Activated naive CD4-positive, alpha-beta T cell treated with anti-CD3 and anti-CD28 coated beads, Interleukin-2, amount 50 U/mL, for 72 hours (primary cell): ENCODE measurements around the gene ERC1. TPM values are rescaled to one million over a fixed set of nuclear protein-coding genes. Genes with fewer than 3 reads are reported as not detected.

ENCODE experiments used
- ATAC-seq, 2 donors: fragments of 150-1000 bp; cut with Tn5 transposase; 2 replicates each; pipeline ENCODE4 v1.10.0; 2021; ENCODE audit warnings: mild to moderate bottlenecking in 2 of 2, moderate library complexity in 2 of 2
- DNase-seq, 2 donors: peaks; one replicate each; pipeline ENCODE4 v3.0.0; 2021 to 2022; ENCODE audit warnings: low spot score in 2 of 2
- H3K27ac Mint-ChIP-seq, 2 donors: one replicate each; pipeline ENCODE4 v1.8.0; 2022; ENCODE audit warnings: mild to moderate bottlenecking in 2 of 2, mixed read lengths in 2 of 2
- H3K36me3 Mint-ChIP-seq, 2 donors: one replicate each; pipeline ENCODE4 v1.8.0; 2022; ENCODE audit warnings: mixed read lengths in 2 of 2
- H3K9me3 Mint-ChIP-seq, 2 donors: one replicate each; pipeline ENCODE4 v1.8.0; 2022; ENCODE audit warnings: mixed read lengths in 2 of 2
- total RNA-seq, 2 donors: library from RNA; stranded (reverse); gene quantifications; one replicate each; pipeline ENCODE4 v1.2.3, GENCODE V29; 2022

The ERC1 gene
- total RNA-seq, 2 donors from 2014 or later = 22.5 to 40.9 TPM

GRCh38 chr12:1496162-1496900 lies 505.3 kb downstream of the ERC1 start:
- Mint-ChIP-seq H3K36me3 (no peaks in the 10 kb centered on the region), H3K27ac (peak overlapping the region in 1 of 2 donors; percentile 55), H3K9me3 (no peaks in the 10 kb centered on the region)
- no peak for ATAC-seq
- no peak for DNase-seq

DNA sequence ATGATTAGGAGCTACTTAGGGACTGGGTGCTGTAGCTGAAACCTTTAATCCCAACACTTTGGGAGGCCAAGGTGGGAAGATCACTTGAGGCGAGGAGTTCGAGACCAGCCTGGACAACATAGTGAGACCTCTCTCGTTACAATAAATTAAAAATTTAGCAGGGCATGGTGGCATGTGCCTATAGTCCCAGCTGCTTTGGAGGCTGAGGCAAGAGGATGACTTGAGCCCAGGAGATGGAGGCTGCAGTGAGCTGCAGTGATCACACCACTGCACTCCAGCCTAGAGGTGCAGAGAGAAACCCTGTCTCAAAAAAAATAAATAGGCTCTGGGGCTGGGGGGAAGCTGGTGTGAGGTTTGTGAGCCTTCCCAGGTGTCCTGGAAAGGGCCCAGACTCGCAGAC lies 506.1 kb downstream of the ERC1 start:
- Mint-ChIP-seq H3K9me3 (no peaks in the 10 kb centered on the region), H3K27ac (no peak overlapping the region), H3K36me3 (no peaks in the 10 kb centered on the region)
- DNase-seq (no peak), ATAC-seq (no peak)

DNA sequence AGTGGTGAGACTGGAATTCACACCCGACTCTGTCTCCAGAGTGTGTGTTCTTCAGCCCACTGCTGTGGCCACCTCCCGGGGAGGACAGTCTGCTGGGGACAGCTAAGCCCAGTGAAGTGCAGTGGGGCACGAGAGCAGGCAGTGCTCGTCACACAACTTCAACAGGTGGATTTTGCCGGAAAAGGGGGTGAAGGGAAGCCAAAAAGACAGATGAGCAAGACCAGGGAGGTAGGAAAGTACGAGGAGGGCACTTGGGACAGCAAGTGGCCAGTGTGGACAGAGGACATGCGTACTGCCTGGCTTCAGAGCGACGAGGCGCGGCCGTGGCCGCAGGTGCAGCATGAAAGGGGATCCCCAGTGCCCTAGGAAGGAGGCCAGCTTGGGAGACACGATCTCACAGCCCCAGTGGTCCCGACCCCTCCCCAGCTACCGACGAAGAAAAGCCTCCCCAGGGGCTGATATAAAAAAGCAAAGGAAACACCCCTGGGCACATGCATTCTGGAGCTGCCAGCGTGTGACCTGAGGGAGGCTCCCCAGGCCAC lies 507.2 kb downstream of the ERC1 start:
- DNase-seq (no peak), ATAC-seq (no peak)
- H3K27ac Mint-ChIP-seq = no peak overlapping the region
- no peaks in the 10 kb centered on the region for H3K36me3 Mint-ChIP-seq
- H3K9me3 Mint-ChIP-seq = no peaks in the 10 kb centered on the region

- H3K27ac Mint-ChIP-seq = peak overlapping the region in 1 of 2 donors; percentile 8
- DNase-seq (no peak), ATAC-seq (no peak)
- H3K9me3 Mint-ChIP-seq = no peaks in the 10 kb centered on the region
- H3K36me3 Mint-ChIP-seq = no peaks in the 10 kb centered on the region
Measured at GRCh38 chr12:1499351-1499750, 508.3 kb downstream of the ERC1 start.

- H3K27ac Mint-ChIP-seq = peak overlapping the region in 1 of 2 donors; percentile 8
- ATAC-seq = no peak
- no peaks in the 10 kb centered on the region for H3K9me3 Mint-ChIP-seq
Measured at GRCh38 chr12:1500095-1500801, 509.2 kb downstream of the ERC1 start.

GRCh38 chr12:1501001-1501400 lies 510.0 kb downstream of the ERC1 start:
- H3K27ac Mint-ChIP-seq = no peak overlapping the region
- DNase-seq (no peak), ATAC-seq (no peak)
- H3K36me3 Mint-ChIP-seq = no peaks in the 10 kb centered on the region
- no peaks in the 10 kb centered on the region for H3K9me3 Mint-ChIP-seq

More at GRCh38 chr12:1500095-1500801, 509.2 kb downstream of the ERC1 start:
- H3K36me3 Mint-ChIP-seq = no peaks in the 10 kb centered on the region
- no peak for DNase-seq

DNA sequence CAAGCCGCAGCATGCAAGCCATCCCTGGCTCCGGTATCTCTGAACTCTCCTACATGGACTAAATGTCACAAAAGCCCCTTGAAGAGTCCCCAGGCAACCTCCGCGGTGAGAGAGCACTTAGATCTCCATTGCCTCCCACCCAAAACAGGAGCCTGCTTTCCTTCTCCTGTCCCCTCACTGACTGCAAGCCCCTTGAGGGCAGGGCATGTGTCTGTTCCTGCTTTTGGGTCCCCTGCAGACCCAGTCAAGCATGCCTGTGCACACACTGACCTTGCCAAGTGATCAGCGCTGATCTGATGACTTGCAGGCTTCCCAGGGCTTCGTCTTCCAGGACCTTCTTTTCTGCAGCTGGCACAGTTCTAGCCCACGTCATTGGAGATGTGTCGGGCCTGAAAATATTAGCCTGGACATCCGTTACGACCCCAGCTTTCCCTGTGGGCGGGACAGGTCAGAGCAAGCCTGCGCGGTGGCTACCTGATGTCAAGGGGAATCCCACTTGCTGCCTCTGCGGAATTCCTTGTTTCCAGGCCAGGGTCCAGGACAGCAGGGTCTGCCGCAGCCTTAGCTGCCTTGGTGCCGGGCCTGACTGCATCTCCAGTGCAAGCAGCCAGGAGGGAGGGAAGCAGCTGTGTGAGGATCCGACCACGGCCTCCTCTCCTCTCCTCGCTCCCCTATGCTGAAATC lies 510.8 kb downstream of the ERC1 start:
- no peak for ATAC-seq
- no peak overlapping the region for H3K27ac Mint-ChIP-seq
- no peak for DNase-seq
- H3K9me3 Mint-ChIP-seq = no peaks in the 10 kb centered on the region
- no peaks in the 10 kb centered on the region for H3K36me3 Mint-ChIP-seq

DNA sequence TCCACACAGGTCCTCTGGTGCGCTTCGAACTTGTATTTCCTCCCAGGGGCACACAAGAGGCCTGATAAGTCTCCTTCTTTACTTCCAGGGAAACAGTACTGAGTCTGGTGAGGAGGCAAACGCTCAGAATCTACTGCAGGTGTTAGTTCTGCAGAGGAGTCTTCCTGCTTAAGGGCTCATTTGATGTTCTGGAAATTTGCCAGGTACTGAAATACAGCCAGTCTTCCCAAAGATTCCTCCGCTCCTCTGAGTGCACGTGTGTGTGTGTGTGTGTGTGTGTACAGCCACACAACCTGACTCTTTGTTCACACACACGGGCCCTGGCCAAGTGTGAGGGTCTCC lies 511.3 kb downstream of the ERC1 start:
- Mint-ChIP-seq H3K9me3 (no peaks in the 10 kb centered on the region), H3K36me3 (no peaks in the 10 kb centered on the region), H3K27ac (no peak overlapping the region)
- no peak for DNase-seq
- ATAC-seq = no peak

DNA sequence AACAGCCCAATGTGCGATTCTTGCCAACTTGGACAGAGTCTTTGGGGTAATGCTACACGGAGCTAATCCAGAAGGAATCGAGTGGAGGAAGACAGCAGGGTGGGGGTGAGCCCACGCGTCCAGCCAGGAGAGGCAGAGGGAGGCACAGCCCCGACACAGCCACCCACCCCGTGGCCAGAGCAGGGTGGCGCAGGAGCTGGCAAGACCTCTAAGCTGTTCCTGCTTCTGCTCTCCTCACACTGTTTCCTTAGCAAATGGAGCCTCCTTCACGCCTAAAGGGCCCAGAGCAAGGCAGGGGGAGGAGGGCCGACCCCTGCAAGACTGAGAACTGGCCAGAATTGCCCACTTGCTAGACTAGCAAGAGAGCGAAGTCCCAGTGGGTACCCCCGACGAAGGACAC lies 511.8 kb downstream of the ERC1 start:
- DNase-seq (no peak), ATAC-seq (no peak)
- Mint-ChIP-seq H3K36me3 (no peaks in the 10 kb centered on the region), H3K27ac (no peak overlapping the region), H3K9me3 (no peaks in the 10 kb centered on the region)

- Mint-ChIP-seq H3K9me3 (no peaks in the 10 kb centered on the region), H3K36me3 (no peaks in the 10 kb centered on the region), H3K27ac (no peak overlapping the region)
- ATAC-seq = no peak
- no peak for DNase-seq
Measured at GRCh38 chr12:1503281-1503711, 512.3 kb downstream of the ERC1 start.

DNA sequence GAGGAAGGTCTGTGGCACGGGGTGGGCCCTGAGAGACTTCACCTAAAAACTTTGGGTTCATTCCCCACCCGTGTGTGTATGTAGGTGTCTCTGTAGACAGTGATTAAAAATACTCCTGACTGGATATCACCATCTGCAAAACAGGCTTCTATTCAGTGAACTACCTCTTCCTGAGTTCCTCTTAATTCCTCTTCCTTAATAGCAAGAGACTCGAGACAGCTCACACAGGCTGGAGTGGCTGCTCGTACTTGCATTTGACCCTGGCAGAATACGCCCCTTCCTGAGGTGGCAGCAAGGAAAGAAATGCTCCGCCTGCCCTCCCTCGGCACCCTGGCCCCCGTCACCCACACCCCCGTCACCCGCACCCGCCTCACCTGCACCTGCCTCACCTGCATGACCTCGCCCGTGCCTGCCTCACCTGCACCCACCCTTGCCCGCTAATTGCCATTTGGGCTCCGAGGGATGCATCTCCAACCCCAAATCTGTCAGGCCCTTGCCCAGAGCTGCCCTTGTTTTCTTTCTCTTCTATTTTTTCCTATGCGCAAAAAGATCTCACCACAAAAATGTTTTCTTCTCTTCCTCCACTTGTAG lies 513.4 kb downstream of the ERC1 start:
- H3K36me3 Mint-ChIP-seq = no peaks in the 10 kb centered on the region
- no peak overlapping the region for H3K27ac Mint-ChIP-seq
- DNase-seq (no peak), ATAC-seq (peak in 1 of 2 donors; percentile 35)
- H3K9me3 Mint-ChIP-seq = no peaks in the 10 kb centered on the region

DNA sequence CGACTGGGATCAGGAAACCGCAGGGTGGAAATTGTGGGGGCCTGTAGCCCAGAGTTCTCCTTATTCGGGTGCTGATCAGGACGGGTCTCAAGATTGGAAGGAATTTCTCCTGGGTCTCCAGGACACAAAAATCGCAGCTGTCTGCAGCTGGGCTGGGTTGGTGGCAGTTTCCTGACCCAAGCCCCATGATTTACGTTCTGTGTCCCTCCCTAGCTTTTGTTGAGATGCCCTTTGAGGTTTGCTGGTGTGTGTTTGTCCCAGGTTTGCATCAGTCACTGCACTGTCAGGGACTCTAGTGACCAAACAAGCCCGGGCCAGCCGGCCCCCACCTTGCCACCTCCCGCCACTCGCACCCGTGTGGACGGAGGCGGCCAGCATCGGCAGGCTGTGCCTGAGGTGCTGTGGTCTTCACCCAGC lies 513.9 kb downstream of the ERC1 start:
- ATAC-seq (no peak), DNase-seq (no peak)
- H3K36me3 Mint-ChIP-seq = no peaks in the 10 kb centered on the region
- no peak overlapping the region for H3K27ac Mint-ChIP-seq
- no peaks in the 10 kb centered on the region for H3K9me3 Mint-ChIP-seq

DNA sequence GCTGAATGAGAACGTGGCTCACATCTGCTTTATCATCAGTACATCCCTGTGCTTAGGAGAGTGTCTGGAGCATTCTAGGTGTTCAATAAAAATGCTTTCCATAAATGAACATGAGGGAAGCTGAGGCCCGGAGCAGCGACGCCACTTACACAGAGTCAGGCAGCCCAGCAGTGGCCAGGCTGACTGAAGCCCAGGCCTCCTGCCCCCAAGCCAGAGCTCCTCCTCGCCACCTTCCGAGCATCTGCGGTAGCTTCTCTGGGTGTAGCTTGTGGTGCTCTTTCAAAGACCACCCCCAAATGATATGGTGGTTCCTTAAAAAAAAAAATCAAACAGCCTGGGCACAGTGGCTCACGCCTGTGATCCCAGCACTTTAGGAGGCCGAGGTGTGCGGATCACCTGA lies 514.6 kb downstream of the ERC1 start:
- H3K36me3 Mint-ChIP-seq = no peaks in the 10 kb centered on the region
- DNase-seq (no peak), ATAC-seq (no peak)
- no peaks in the 10 kb centered on the region for H3K9me3 Mint-ChIP-seq
- no peak overlapping the region for H3K27ac Mint-ChIP-seq

- DNase-seq (no peak), ATAC-seq (no peak)
- no peaks in the 10 kb centered on the region for H3K9me3 Mint-ChIP-seq
- no peaks in the 10 kb centered on the region for H3K36me3 Mint-ChIP-seq
- no peak overlapping the region for H3K27ac Mint-ChIP-seq
Measured at GRCh38 chr12:1507308-1507707, 516.3 kb downstream of the ERC1 start.

- DNase-seq = no peak
- Mint-ChIP-seq H3K36me3 (no peaks in the 10 kb centered on the region), H3K9me3 (no peaks in the 10 kb centered on the region), H3K27ac (no peak overlapping the region)
- no peak for ATAC-seq
Measured at GRCh38 chr12:1509413-1510052, 518.5 kb downstream of the ERC1 start.

DNA sequence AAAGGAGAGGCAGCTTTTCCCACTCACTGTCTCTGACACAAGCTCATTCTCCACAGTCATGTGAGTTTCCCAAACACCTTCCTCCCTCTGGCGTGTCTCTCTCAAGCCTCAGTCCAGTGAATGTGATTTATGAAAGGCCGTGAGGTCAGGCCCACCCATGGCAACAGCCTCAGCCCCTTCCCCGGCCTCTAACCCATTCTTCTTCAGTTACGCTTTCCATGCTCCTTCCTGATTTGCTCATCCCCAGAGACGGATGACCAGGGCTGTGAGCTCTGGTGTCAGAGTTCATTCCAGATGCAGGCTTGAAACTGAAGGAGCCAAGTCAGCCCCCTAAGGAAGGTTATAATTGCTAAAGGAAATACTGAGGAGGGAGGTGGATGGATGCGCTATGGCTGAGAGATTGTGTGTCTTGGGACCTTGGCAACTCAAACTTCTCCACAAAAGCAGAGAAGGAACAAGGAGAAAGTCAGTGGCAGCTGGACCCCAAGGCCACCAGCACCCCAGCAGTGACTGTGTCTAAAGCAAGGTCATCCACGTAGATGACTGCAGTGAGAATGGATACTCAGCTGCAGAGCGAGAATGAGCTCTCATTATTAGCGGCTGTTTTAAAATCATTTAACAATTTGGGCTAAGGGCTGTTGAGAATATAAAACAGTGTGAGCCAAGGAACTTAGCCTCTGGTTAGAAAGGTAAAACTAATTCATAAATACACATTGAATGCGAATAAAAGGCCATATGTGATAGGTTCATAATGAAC lies 519.2 kb downstream of the ERC1 start:
- no peak for ATAC-seq
- Mint-ChIP-seq H3K9me3 (no peaks in the 10 kb centered on the region), H3K27ac (no peak overlapping the region), H3K36me3 (no peaks in the 10 kb centered on the region)
- DNase-seq = no peak
